Stimulated activated CD4-positive, alpha-beta T cell treated with anti-CD3 and anti-CD28 coated beads, Interleukin-4, amount 100 ng/mL, for 4 hours (primary cell): ENCODE measurements around the gene MBOAT2.

ENCODE experiments used
- DNase-seq, 2 experiments: peaks; one replicate each; pipeline ENCODE4 v3.0.0-alpha.2; 2020

The MBOAT2 gene

DNA sequence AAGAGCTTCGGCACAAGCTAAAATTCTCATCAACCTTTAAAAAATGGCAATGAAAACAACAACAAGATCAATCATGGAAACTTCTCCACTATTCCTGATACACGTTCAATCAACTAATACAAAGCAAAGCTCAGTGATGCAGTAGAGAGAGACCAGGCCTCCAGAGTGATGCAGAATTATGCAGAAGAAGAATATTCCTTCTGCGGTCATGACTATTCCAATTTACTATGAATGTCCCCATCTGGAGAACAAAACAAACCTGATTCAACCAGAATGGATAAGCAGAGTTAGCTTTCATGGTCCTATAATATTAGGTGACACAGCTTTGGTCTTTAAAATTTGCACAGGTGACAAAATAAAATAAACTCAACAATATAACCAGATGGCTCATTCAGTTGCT lies 12.5 kb upstream of the MBOAT2 start:
- DNase-seq, result no peak

DNA sequence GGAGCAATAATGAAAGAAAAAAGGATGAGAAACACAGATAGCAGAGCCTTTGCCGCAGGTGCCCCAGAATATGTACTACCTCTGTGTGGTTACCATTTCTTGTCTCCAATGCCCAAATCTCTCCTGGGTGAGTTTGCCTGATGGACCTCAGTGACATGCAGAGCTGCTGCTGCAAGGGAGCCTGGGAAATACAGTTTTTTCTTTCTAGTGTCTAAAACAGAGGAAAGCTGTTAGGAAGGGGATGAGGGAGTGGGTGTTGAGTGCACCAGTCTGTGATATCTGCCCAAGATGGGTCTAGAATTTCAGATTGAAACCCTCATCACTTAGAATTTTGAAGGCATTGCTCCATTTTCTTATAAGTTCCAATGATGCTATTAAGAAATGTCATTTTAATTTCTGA lies 9.9 kb upstream of the MBOAT2 start:
- no peak for DNase-seq

DNA sequence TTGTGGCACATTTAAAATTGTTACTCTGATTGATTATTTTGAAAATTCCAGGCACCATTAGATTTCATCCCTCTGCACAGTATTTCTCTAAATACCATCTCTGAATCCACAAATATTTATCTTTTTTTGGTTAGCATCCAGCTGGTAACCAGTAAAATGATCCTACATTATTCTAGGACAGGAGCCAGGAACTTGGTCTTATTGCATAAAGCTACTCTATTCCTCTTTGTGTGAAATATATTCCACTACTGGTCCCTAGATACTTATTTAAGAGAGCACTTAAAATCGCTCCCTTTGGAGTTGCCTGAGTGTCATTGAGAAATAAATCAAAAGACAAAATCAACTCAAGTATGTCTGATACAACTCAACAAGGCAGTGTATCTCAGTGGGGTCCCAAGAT lies 7.4 kb upstream of the MBOAT2 start:
- DNase-seq, result no peak

DNA sequence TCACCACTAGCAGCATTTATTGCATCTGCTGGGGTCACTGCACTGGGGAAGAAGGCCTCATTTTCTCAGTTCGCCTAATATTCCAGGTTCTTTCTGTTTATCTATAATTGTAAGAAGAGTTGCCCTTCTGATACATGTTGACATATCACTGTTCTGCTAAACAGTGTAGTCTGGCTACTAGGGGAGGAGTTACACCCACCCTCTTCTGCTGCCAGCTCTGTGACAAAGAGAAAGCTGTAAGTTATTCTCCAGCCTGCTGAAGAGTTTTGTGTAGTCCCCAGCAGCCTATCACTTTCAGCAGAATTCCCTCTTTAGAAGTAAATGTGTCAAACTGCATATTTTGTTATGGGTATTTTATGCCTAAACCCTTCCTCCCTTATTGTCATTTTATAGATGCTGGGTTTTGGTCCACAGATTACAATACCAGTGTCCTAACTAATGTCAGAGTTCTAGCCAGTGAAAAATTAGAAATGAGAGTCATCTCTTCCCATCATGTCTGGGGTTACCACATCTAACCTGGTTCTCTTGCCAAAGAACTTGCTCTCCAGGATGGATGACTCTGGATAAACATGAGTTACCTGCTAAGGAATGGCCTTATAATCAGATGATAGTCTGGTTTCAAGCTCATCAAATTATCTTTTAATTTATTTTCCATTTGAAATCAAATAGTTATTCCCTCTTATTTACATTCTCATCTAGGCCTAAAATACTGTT lies 5.6 kb upstream of the MBOAT2 start:
- DNase-seq, result no peak

DNA sequence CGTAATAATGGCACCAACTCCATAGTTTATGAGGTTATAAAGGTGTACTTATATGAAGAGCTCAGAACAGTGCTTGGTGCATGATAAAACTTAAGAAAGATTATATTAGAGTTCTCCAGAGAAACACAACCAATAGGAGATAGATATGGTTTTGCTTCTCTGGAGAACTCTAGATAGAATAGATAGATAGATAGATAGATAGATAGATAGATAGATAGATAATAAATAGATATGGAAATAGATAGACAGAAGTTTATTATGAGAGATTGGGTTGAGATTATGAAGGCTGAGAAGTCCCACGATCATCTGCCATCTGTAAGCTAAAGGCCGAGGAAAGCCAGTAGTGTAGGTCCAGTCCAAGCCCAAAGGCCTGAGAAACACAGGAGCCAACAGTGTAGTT lies 2.9 kb upstream of the MBOAT2 start:
- no peak for DNase-seq

DNA sequence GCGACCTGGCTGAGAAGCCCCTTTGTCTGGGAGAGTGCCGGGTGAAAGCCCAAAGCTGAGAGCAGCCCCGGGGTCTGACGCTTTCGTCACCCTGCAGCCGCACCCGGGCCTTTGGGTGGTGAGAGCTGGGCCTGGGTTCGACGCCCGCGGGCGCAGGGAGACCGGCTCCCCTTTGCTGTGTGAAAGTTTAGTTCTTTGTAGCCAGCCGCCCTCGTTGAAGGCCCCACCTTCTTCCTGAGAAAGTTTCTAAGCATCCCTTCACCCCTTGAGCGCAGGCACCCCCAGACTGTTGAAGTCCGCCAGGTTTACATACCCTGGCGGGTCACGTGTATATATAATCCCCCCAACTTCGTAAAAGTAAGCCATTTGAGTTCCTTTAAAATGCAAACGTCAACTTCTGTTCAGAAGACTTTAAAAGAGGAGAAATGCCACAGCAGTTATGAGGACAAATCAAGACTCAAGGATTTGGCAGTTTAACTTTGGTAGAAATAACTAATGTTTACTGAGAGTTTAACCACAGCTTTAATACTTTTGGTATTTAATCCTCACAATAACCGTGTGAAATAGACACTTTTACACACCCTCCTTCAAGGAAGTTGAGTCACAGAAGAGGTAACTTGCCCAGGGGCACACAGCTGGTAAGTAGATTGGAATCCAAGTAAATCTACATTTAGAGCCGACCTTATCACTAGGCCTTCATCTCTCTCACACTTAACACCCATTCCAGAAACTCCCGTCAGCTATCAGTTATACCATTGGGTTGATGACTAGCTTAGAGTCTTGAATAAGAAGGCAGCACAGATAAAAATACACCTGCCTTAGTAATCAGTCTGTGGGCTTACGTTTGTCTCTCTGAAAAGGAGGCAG lies 1.1 kb upstream of the MBOAT2 start:
- no peak for DNase-seq

DNA sequence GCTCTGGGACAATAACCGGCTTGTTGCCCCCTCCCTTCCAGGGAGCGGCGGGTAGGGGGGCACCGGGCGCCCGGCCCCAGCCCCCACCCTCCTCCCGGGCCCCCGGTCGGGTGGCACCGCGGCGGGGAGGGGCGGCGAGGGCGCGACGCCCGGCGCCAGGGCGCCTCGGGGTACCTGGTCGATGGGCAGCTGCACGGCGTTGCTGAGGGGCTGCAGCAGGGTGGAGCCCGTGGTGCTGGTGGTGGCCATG lies 193 bp downstream of the MBOAT2 start:
- DNase-seq, result no peak

DNA sequence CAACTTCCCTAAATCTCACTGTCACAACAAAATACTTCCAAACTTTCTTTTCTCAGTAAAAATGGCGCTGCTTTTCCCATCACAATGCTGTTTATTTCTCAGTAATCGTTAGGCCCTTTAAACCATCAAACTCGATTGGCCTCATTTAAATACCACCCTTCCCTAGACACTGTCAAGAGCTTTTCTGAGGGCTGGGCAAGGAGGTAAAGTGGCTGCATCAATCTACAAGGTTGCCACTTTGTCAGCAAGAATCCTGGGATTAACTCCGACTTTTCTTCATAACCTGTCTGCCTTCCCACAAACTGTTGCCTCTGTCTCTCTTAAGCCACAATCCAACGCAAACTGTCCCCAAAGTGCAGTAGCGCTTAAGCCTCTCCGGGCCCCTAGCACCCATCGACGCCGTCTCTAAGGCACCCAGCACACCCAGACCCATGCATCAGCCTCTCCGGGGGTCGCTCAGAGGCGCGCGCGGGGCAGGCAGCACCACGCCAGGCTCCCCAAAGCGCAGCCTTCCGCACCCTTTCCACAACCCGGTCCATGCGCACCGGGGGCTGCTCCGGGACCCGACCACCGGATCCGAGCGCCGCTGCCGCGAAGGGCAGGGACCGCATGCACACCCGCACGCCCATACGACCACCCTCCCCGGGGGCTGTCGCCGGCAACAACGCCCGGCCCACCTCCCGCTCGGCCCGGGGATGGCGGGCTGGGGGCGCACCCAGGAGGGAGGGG lies 683 bp downstream of the MBOAT2 start:
- peak in 1 of 2 experiments; percentile 6 for DNase-seq

DNA sequence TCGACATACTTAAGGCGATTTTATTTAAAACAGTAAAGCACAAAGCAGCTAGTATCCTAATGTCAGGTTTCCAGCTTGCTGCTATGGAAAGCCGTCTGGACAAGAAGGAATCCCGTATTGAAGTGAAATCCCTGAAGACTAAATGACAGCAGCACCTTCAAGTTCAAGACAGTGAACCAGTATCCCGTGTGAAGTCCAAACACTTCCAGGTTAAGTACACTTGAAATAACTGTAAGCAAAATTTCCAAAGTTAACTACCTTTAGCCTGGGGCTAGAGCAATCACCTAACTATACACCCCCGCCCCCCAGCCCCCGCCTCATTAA lies 1.2 kb downstream of the MBOAT2 start:
- no peak for DNase-seq

DNA sequence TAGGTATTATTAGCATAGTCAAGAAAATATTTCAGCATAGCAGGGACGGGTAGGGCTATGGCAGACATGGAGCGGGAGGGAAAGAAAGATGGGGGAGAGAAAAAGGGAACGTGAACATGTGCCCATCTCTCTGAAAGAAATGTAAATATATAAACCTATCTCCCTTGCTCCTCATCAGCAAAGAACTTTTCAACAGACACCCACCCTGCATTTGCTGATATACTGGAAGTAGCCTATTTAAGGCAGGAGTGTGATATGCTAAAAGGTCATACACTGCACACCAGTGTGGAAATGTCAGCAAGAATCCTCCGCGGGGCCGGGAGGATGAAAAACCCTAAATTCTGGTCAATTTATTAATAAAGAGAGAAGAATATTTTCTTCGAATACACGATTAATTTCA lies 1.7 kb downstream of the MBOAT2 start:
- DNase-seq, result no peak

DNA sequence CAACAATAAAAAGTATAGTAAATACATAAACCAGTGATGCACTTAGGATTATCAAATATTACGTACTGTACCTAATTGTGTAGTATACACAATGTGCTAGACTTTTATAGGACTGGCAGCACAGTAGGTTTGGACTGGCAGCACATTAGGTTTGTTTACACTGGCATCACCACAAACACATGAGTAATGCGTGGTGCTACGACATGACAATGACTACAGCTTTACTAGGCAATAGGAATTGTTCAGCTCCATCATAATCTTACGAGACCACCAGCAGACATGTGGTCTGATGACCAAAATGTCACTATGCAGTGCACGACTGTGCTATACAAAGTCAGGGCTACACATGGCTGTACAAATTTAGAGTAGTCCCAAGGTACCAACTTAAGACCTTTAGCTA lies 2.3 kb downstream of the MBOAT2 start:
- DNase-seq, result no peak

DNA sequence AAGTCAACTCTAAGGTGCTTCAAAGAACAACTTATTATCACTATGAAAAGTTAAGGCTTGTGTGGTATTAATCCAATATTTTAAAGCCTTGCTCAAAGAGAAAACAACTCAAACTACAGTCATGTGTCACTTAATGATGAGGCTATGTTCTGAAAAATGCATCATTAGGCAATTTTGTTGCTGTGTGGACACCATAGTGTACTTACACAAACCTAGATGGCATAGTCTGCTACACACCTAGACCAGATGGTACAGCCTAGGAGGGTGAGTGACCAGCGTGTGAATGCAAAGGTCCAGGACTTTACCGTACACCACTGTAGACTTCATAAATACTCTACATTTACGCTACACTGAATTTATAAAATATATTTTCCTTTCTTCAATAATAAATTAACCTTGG lies 3.0 kb downstream of the MBOAT2 start:
- no peak for DNase-seq

DNA sequence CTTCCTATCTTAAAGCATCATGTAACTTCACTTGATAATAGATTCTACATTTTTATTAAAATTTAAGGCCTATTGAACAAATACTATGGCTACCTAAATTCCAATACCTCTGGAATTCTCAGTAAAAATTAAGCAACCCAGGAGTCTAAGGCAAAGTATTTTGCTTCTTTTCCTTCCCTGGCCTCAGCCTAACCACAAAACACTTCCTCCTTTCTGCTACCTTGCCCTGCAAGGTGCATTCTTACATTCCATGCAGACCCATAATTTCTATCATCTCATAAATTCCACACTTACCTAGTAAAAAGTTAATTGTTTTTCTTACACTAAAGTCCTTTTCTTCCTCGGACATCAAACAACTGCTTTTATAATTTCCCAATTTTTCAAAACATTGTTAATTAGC lies 3.7 kb downstream of the MBOAT2 start:
- DNase-seq, result no peak

DNA sequence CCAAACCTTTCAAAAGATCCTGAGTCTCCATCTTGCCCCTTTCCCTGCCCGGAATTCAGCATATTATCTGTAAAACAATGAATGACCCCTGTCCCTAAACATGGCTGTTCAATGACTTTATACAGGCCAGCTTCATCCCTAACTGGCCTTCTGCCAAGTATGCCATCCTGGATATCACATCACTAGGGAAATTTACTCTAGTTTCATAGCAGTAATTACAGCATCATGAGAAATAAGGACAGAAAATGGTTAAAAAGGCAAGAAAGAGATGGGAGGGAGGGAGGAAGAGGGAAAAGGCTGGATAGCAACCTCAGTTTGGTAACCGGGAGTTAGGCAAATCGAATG lies 4.4 kb downstream of the MBOAT2 start:
- no peak for DNase-seq

DNA sequence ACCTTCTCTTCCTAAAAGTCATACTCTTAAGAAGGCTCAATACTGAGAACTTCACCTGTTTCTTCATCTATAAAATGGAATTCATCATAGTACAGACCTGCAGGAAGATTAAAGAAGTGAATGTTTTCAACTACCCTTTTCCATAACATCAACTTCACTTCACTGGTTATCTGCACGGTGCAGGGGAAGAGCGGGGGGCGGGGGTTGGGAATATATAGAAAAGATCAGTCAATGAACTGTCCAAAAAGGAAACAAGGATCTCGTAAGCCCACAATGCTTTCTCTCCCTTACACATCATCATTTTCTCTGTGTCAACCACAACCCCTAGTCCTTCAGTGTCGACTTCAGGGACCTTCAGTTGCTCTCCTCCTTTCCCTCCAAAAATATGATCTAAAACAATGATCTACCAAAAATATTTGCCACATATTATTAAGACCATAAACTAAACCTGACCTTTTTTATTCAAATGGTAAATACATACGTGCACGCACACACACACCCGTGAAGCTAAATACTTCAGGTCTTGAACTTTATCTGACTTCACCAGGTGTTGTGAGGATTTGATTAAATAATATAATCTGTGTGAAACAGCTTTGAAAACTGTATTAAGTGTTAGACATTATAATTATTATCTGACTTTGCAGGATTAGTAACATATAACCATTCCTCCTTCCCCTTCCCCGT lies 4.9 kb downstream of the MBOAT2 start:
- no peak for DNase-seq

DNA sequence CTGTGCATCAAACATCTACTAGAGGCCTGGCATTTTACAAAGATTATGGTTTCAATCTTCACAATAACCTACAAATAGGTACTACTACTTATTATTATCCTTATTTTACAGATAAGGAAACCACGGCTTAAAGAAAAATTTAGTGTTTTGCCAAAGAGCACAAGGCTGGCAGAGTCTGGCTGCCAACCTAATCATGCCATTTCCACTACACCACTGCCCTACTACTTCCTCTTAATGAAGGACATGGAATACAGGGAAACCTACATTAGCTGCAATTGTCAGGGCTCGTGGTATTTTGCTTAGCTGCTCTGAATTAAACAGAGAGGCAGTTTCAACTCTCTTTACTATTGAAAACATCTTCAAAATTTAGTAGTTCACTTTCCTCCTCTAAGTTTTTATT lies 5.9 kb downstream of the MBOAT2 start:
- no peak for DNase-seq

DNA sequence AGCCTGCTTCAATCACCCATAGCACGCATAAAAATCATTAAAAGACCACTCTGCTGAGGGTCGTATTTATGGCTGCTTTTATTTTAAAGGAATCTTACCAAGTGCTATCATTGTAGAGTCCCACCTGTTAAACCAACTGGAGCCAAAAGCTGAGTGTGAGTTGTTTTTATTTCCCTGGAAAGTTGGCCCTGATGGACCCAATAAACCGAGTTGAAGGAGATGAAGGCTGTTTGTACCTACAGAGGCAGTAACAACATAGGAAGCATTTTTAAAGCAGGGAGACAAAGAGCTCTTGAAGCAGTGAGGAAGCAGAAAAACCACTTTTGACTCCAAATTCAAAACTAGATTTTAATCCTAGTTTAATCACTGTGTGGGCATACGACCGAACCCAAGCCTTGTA lies 6.4 kb downstream of the MBOAT2 start:
- DNase-seq, result no peak

DNA sequence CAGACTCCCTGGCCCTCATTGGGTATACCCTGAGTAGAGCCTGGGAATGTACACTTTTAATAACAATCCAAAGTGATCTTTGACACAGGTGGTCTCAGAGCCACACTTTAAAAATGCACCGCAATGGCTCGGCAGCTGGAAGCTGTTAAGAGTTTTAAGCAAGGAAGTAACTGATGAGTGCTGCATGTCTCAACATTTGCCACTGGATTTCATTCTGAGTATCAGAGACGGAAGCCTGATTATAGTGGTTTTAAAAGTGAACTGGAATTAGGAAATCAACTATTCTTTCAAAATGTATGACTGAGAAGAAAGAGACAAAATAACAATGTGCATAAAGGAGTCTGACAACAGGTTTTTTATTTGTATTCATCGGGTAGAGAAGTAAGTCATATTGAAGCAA lies 7.5 kb downstream of the MBOAT2 start:
- DNase-seq, result no peak

DNA sequence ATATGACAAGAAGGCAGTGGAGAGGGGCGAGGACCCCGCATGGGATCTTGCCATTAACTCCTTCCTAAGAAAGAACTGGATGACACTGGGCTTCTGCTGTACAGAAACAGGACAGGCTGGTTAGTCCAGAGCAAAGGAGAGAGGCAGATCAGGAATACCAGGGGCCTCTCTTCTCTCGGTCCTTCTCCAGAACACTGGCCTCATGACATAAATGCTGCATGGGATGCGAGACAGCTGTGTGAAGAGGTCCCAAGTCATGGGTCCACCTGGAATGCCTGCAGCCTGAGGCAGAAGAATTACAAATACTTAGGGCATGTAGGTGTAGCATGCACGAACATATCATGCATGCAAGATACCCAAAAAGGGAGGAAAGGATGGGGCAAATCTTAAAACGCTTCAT lies 9.1 kb downstream of the MBOAT2 start:
- DNase-seq, result no peak

DNA sequence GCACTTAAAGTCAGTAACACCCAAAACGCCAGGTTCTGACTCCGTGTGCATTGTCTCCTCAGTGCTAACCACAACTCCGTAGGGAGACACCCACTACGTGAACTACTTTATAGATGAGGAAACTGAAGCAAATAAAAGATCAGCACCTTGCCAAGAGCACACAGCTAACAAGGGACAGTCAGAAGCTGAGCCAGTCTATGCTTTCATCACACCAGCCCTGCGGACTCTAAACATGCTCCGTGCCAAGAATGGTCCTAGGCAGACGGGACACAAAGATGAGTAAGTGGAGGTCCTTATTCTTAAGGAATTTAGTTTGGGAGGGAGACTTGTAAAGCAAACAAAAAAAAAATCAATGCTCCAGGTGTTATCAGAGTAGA lies 9.6 kb downstream of the MBOAT2 start:
- no peak for DNase-seq

DNA sequence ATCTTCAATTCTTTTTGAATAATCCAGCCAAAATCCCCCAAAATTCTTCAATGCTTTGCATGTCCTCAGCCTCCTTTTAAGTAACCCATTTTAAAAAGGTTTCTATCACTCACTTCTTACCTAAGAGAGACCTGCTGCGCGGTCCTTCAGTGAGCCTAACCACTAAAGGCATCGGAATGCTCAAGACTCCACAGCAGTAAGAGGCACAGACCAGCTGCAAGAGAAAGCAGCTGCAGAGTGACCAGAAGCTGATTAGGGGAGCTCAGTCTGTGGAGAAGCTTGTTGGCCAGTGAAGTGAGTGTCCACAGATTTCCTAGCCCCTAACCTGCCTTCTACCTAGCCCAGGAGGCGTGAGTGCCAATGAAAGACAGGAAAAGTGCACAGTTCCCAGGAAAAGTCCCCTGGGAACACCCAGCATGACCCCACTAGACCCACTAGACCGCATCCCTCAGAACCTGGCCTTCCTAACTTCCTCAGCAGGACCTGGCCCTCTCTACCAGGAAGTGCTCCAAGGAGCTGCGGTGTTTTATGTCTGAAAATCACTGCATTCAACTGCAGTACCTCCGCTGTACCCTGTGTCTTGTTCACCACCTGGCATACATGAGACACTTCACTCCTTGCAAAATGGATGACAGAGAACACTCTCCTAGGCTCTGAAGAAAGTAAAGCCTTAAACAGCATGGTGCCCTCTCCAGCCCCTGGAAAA lies 10.1 kb downstream of the MBOAT2 start:
- DNase-seq, result no peak

DNA sequence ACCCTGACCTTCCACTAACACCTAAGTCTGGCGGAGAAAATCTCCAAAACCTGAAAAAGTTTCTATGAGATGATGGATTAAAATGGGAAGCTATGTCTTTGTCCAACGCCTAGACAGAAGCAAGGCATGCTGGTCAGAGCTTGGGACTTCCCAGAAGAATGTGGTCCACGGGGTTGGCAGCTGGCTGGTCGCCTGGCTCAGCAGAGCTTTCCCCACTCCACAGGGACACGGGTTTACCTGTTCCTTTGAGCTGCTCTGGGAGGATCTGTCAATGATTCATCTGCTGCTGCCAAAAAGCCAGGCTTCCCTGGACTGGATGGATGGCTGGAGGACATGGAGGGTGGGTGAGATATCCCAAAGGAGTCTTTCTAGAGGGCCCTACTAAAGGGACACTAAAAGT lies 10.8 kb downstream of the MBOAT2 start:
- no peak for DNase-seq

DNA sequence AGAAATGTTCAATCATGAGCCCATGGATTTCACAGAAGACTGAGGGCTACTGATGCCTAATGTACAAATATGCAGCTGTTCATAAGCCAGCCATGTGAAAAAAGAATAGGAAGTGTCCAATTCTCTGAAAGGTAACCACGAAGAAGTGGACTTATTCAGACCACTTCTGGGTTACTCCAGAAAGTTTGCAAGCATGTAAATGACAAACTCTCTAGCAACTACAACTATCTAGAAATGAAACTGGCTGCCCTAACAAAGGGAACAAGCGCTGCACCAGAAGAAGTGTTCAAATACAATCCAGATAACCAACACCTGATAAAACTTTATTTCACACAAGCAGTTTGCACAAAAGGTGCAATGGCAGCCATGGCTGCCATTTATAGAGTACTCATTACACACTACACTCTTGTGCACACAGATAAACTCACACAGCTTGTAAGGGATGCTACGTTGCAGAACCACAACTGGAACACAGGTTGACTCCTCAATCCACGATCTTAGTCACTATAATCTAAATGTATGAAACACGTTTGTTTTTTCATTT lies 13.9 kb downstream of the MBOAT2 start:
- DNase-seq, result no peak
